ENCODE results near the gene RASA2. TPM values are rescaled to one million over a fixed set of nuclear protein-coding genes. Genes with fewer than 3 reads are reported as not detected.

RASA2 gene
- polyA plus RNA-seq, 1 of the 3 experiments (the other 2 are of a cell fraction), result 2.4 TPM

DNA sequence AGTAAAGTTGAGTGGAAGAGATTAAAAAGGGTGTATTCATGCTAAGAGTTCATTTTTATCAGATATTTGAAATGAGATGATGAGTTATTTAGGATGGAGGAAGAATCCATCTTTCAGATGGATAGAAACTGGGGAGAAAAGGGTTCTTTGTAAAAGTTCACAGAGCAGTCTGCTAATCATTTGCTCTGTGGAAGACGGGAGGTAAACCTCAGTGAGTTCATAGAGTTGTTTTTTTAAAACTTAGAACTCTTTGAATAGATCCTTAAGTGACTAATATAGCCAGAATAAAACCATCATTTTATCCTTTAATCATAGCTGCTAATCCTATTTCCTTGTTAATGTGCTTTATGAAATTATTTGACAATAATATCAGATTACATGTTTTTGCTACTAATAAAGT is 5.1 kb downstream of the RASA2 start:
- CTCF ChIA-PET, result interaction anchor here (0.8 to 3.4 kb wide), 4 partner anchors 17 to 83 kb away, joined by 3 to 12 read pairs (median 4); no protein-coding TSS in a partner anchor
- Histone ChIP-seq H4K20me1 (ENCODE audit: insufficient read depth) (peaks cover 55% of the 10 kb centered on the region), H3K4me2 (no peak overlapping the region), H3K79me2 (ENCODE audit: insufficient read depth) (peaks cover 94% of the 10 kb centered on the region), H3K27ac (ENCODE audit: low read depth in 2 of 2, low read length in 1 of 2) (no peak overlapping the region), H3K9ac (no peak overlapping the region), H3K27me3 (ENCODE audit: insufficient read depth) (no peaks in the 10 kb centered on the region), H3F3A (replicated peaks; ENCODE audit: insufficient read depth) (peaks cover 3% of the 10 kb centered on the region), H3K9me2 (no peaks in the 10 kb centered on the region), H3K36me3 (replicated peaks in 1 of 2; ENCODE audit: control insufficient read depth in 1 of 2, insufficient read depth in 2 of 2, low read length in 1 of 2) (peaks cover 0 to 2% of the 10 kb centered on the region in 2 experiments), H3K4me3 (ENCODE audit: low read depth in 2 of 2, low read length in 1 of 2) (no peak overlapping the region), H3K9me3 (no peaks in the 10 kb centered on the region), H3K4me1 (ENCODE audit: control insufficient read depth in 1 of 2, insufficient read depth in 2 of 2, low read depth in 1 of 2, low read length in 1 of 2) (peaks cover 3 to 24% of the 10 kb centered on the region in 2 experiments; a peak in 3 of 4 replicates), H2AFZ (ENCODE audit: low read depth) (no peak overlapping the region)
- no peak for TF ChIP-seq ELF1 (IDR thresholded peaks at IDR 0.05)
- TF ChIP-seq POLR2AphosphoS5 (IDR thresholded peaks at IDR 0.05; ENCODE audit: low read depth, low read length), result no peak
- TF ChIP-seq, protein P1, sequence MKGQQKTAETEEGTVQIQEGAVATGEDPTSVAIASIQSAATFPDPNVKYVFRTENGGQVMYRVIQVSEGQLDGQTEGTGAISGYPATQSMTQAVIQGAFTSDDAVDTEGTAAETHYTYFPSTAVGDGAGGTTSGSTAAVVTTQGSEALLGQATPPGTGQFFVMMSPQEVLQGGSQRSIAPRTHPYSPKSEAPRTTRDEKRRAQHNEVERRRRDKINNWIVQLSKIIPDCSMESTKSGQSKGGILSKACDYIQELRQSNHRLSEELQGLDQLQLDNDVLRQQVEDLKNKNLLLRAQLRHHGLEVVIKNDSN (IDR thresholded peaks at IDR 0.05; ENCODE audit: borderline replicate concordance, low read depth), result no peak
- no peak for TF ChIP-seq NFIC (IDR thresholded peaks at IDR 0.05; ENCODE audit: borderline replicate concordance)
- no peak for TF ChIP-seq EZH2phosphoT487 (IDR thresholded peaks at IDR 0.05; ENCODE audit: borderline replicate concordance, low read depth)
- TF ChIP-seq MXI1 (IDR thresholded peaks at IDR 0.05; ENCODE audit: low read depth, low read length), result no peak
- TF ChIP-seq SIN3A (IDR thresholded peaks at IDR 0.05; ENCODE audit: borderline replicate concordance, low read depth, low read length), result no peak
- TF ChIP-seq SMC3 (IDR thresholded peaks at IDR 0.05; ENCODE audit: low read depth, low read length), result no peak
- no peak for TF ChIP-seq TAF1 (IDR thresholded peaks at IDR 0.05; ENCODE audit: borderline replicate concordance, low read depth, low read length)
- TF ChIP-seq, protein P2, sequence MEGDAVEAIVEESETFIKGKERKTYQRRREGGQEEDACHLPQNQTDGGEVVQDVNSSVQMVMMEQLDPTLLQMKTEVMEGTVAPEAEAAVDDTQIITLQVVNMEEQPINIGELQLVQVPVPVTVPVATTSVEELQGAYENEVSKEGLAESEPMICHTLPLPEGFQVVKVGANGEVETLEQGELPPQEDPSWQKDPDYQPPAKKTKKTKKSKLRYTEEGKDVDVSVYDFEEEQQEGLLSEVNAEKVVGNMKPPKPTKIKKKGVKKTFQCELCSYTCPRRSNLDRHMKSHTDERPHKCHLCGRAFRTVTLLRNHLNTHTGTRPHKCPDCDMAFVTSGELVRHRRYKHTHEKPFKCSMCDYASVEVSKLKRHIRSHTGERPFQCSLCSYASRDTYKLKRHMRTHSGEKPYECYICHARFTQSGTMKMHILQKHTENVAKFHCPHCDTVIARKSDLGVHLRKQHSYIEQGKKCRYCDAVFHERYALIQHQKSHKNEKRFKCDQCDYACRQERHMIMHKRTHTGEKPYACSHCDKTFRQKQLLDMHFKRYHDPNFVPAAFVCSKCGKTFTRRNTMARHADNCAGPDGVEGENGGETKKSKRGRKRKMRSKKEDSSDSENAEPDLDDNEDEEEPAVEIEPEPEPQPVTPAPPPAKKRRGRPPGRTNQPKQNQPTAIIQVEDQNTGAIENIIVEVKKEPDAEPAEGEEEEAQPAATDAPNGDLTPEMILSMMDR (IDR thresholded peaks at IDR 0.05), result no peak
- POLR2A ChIA-PET, result no interaction called here
- 95% methylated on average over 1 of the region's 1 CpG for WGBS (ENCODE audit: low lambda C conversion rate)
- no peak for DNase-seq

DNA sequence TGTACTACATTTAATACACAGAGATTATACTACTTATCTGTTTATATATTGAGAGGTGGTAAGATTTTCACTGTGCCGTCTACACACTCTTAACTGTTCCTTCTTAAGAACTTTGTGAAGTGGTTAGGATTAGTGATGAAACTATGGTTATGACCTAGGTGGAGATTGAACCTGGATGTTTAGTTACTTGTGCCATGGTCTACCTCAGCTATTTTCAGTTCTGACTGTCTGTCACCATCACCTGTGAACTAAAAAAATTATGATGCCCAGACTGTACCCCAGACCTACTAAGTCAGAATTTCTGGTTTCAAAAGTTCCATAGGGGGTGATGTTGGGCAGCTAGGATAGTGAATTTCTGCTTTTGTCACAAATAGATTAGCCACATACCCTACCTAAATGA is 6.4 kb downstream of the RASA2 start:
- no peak overlapping the region for H3K9ac ChIP-seq
- H3K4me2 ChIP-seq, result no peak overlapping the region
- ChIA-PET CTCF (interaction anchor here (1.2 to 3.4 kb wide), 2 partner anchors 34 to 68 kb away, joined by 3 to 12 read pairs; no protein-coding TSS in a partner anchor), POLR2A (no interaction called here)
- 100% methylated on average over 1 of the region's 1 CpG for WGBS (ENCODE audit: low lambda C conversion rate)
- peaks cover 98% of the 10 kb centered on the region for H3K79me2 ChIP-seq (ENCODE audit: insufficient read depth)
- H3K9me3 ChIP-seq, result no peaks in the 10 kb centered on the region
- no peak overlapping the region for H3K27ac ChIP-seq (ENCODE audit: low read depth in 2 of 2, low read length in 1 of 2)
- no peak for TF ChIP-seq TEAD4 (IDR thresholded peaks at IDR 0.05; ENCODE audit: borderline replicate concordance, insufficient read depth)
- TF ChIP-seq NFIC (IDR thresholded peaks at IDR 0.05; ENCODE audit: borderline replicate concordance), result no peak
- TF ChIP-seq ELF1 (IDR thresholded peaks at IDR 0.05), result no peak
- no peak for TF ChIP-seq MEF2A (IDR thresholded peaks at IDR 0.05; ENCODE audit: borderline replicate concordance, low read depth)
- TF ChIP-seq, protein P2 (IDR thresholded peaks at IDR 0.05), result no peak
- no peak for TF ChIP-seq RFX5 (IDR thresholded peaks at IDR 0.05; ENCODE audit: low read length)
- no peak for TF ChIP-seq GABPA (IDR thresholded peaks at IDR 0.05; ENCODE audit: low read depth)
- TF ChIP-seq, protein P3, sequence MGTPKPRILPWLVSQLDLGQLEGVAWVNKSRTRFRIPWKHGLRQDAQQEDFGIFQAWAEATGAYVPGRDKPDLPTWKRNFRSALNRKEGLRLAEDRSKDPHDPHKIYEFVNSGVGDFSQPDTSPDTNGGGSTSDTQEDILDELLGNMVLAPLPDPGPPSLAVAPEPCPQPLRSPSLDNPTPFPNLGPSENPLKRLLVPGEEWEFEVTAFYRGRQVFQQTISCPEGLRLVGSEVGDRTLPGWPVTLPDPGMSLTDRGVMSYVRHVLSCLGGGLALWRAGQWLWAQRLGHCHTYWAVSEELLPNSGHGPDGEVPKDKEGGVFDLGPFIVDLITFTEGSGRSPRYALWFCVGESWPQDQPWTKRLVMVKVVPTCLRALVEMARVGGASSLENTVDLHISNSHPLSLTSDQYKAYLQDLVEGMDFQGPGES (IDR thresholded peaks at IDR 0.05; ENCODE audit: low read depth, low read length), result no peak
- no peak for TF ChIP-seq YY1 (IDR thresholded peaks at IDR 0.05; ENCODE audit: low read depth)
- no peak for TF ChIP-seq GATA2 (CRISPR knock-in tag; IDR thresholded peaks at IDR 0.05)
- TF ChIP-seq TAF1 (IDR thresholded peaks at IDR 0.05; ENCODE audit: borderline replicate concordance, low read depth, low read length), result no peak
- TF ChIP-seq JUND (IDR thresholded peaks at IDR 0.05), result no peak
- H2AFZ ChIP-seq (ENCODE audit: low read depth), result no peak overlapping the region
- no peaks in the 10 kb centered on the region for H3K9me2 ChIP-seq
- H3K36me3 ChIP-seq (replicated peaks in 1 of 2; ENCODE audit: control insufficient read depth in 1 of 2, insufficient read depth in 2 of 2, low read length in 1 of 2), result peaks cover 0 to 2% of the 10 kb centered on the region in 2 experiments
- H3K4me3 ChIP-seq (ENCODE audit: low read depth in 2 of 2, low read length in 1 of 2), result no peak overlapping the region
- H3F3A ChIP-seq (replicated peaks; ENCODE audit: insufficient read depth), result peaks cover 3% of the 10 kb centered on the region
- H4K20me1 ChIP-seq (ENCODE audit: insufficient read depth), result peaks cover 53% of the 10 kb centered on the region
- H3K4me1 ChIP-seq (ENCODE audit: control insufficient read depth in 1 of 2, insufficient read depth in 2 of 2, low read depth in 1 of 2, low read length in 1 of 2), result peaks cover 2 to 23% of the 10 kb centered on the region in 2 experiments; a peak in 3 of 4 replicates
- no peak for DNase-seq
- H3K27me3 ChIP-seq (ENCODE audit: insufficient read depth), result no peaks in the 10 kb centered on the region
